HG03139 (cell line): ENCODE data around the gene ALKBH5.

Experiments
- ATAC-seq: cut with Tn5 transposase; IDR thresholded peaks from one replicate; pipeline ENCODE4 v1.9.1; 2021; ENCODE audit not compliant: unreplicated experiment

ALKBH5 gene

GRCh38 chr17:18157354-18157985 lies 26.2 kb upstream of the ALKBH5 start:
- ATAC-seq = no peak

GRCh38 chr17:18158022-18158600 lies 25.5 kb upstream of the ALKBH5 start:
- ATAC-seq = peak; percentile 45

- ATAC-seq = no peak
Observed at GRCh38 chr17:18159551-18160120, 24.0 kb upstream of the ALKBH5 start.

GRCh38 chr17:18160128-18160856 lies 23.3 kb upstream of the ALKBH5 start:
- no peak for ATAC-seq

GRCh38 chr17:18161207-18162145 lies 22.2 kb upstream of the ALKBH5 start:
- no peak for ATAC-seq

GRCh38 chr17:18163547-18163946 lies 20.1 kb upstream of the ALKBH5 start:
- ATAC-seq = no peak

GRCh38 chr17:18166894-18167293 lies 16.7 kb upstream of the ALKBH5 start:
- ATAC-seq = no peak

- no peak for ATAC-seq
Observed at GRCh38 chr17:18167421-18167820, 16.2 kb upstream of the ALKBH5 start.

GRCh38 chr17:18172531-18173278 lies 10.9 kb upstream of the ALKBH5 start:
- no peak for ATAC-seq

GRCh38 chr17:18173740-18174139 lies 9.9 kb upstream of the ALKBH5 start:
- ATAC-seq = no peak

- ATAC-seq = no peak
Observed at GRCh38 chr17:18176176-18176575, 7.5 kb upstream of the ALKBH5 start.

- ATAC-seq = no peak
Observed at GRCh38 chr17:18177133-18177532, 6.5 kb upstream of the ALKBH5 start.

- no peak for ATAC-seq
Observed at GRCh38 chr17:18177722-18178121, 5.9 kb upstream of the ALKBH5 start.

- no peak for ATAC-seq
Observed at GRCh38 chr17:18179196-18179595, 4.4 kb upstream of the ALKBH5 start.

- ATAC-seq = no peak
Observed at GRCh38 chr17:18179804-18180203, 3.8 kb upstream of the ALKBH5 start.

GRCh38 chr17:18181358-18181757 lies 2.3 kb upstream of the ALKBH5 start:
- no peak for ATAC-seq

- no peak for ATAC-seq
Observed at GRCh38 chr17:18182110-18182977, 1.3 kb upstream of the ALKBH5 start.

GRCh38 chr17:18182978-18183333 lies 672 bp upstream of the ALKBH5 start:
- ATAC-seq = peak; percentile 22
